GM23248 (cell line): ENCODE measurements around the gene MYT1.

Experiments
- EZH2 ChIP-seq: fragments of 200-600 bp; sonication (generic); IDR thresholded peaks from 2 replicates; pipeline ENCODE4 v1.6.1; 2018; ENCODE audit warnings: antibody characterized with exemption, mild to moderate bottlenecking; ENCODE audit not compliant: insufficient read depth, poor library complexity, severe bottlenecking
- EZH2phosphoT487 ChIP-seq: fragments of 200-600 bp; sonication (generic); IDR thresholded peaks from 2 replicates; pipeline ENCODE4 v1.6.1; 2018; ENCODE audit warnings: antibody characterized with exemption, moderate library complexity, mild to moderate bottlenecking, low read depth; ENCODE audit not compliant: insufficient read depth

DNA sequence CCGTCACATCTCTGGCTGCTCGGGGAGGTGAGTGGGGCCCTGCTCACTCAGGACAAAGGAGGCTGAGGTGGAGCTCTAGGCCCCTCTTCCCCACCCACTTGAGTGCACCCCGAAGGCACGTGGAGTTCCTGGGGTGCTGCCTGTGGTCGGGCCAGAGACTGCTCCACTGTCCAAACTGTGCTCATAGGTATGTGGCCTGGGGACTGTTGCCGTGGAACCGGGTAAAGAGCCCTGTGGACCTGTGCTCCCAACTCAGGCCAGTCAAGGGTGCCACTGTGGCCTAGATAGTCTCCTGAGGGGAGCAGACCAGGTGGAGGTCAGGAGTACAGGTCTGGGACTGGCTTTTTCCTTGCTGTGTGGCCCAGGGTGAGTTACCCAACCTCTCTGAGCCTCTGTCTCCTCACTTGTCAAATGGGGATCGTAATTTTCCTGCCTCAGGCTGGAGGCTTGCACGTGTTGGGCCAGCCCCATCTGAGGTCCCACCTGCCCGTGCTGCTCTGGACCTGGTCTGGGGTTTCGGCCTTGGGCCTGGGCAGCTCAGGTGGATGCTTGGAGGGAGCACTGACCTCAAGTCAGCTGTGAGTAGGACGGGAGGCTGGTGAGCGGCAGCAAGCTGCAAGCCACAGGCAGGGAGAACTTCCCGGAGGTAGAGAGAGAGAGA is 44.4 kb upstream of the MYT1 start:
- no peak for TF ChIP-seq EZH2phosphoT487
- no peak for TF ChIP-seq EZH2
